Measurements from ENCODE around the gene MYCBP. TPM values are rescaled to one million over a fixed set of nuclear protein-coding genes. Genes with fewer than 3 reads are reported as not detected.

The MYCBP gene
- total RNA-seq, 1 experiment from 2014 or later, result 33.1 TPM

DNA sequence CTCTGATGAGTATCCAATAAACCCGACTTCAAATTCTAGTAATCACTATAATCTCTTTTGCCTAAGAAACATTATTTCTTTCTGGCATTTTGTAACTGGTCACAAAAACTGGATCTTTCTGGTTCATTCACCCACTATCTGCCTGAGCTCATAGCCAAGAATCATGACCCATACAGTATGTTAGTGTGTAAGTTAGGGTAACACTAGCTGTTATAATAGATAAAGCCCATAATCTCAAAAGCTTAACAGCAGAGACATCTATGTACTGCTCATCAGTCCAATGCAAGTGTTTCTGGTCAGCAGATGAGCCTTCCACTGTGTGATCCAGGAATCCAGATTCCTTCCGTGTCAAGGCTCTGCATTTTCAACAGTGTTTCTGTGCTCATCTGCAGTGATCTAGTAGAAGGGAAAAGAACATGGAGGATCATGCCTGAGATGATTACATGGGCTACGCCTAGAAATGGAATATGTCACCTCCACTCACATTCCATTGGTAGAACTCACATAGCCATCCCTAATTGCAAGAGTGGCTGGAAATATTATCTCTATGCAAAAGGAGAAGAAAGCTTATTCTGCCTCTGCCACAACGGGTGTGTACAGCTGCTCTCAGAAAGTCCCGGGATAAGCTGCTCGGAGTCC is 41.3 kb downstream of the MYCBP start:
- H4K5ac ChIP-seq (ENCODE audit: insufficient read length, low read depth, low read length), result no peak overlapping the region
- Mint-ChIP-seq H3K4me1 (peaks cover 11 to 15% of the 10 kb centered on the region in 2 experiments), H3K4me3 (no peak overlapping the region), H3K9me3 (no peaks in the 10 kb centered on the region), H3K27me3 (ENCODE audit: low read depth) (peaks cover 6% of the 10 kb centered on the region), H3K27ac (no peak overlapping the region), H3K36me3 (ENCODE audit: insufficient read depth in 1 of 3, low read depth in 3 of 3) (no peaks in the 10 kb centered on the region)
- no peak overlapping the region for H2BK15ac ChIP-seq (ENCODE audit: low read depth, low read length)
- no peak overlapping the region for H2AK5ac ChIP-seq (ENCODE audit: insufficient read length, low read length)
- no peak for DNase-seq
- no peak overlapping the region for H2BK120ac ChIP-seq (ENCODE audit: low read depth, low read length, poor library complexity, severe bottlenecking)
- H2BK12ac ChIP-seq (ENCODE audit: insufficient read length, low read depth, low read length), result no peak overlapping the region
- H2BK5ac ChIP-seq (ENCODE audit: insufficient read length, low read length), result no peak overlapping the region
- H4K91ac ChIP-seq (ENCODE audit: insufficient read length, low read depth, low read length), result no peak overlapping the region
- H3K27ac ChIP-seq (ENCODE audit: insufficient read length, low read depth, low read length), result no peak overlapping the region
- no peak overlapping the region for H3K4me2 ChIP-seq (ENCODE audit: insufficient read depth, insufficient read length, low read length)
- H3K79me1 ChIP-seq (ENCODE audit: insufficient read depth, low read depth, low read length, poor library complexity, severe bottlenecking), result no peaks in the 10 kb centered on the region
- H4K8ac ChIP-seq (replicated peaks; ENCODE audit: insufficient read length, low read depth, low read length), result no peak overlapping the region
- no peak overlapping the region for H3K4ac ChIP-seq (ENCODE audit: low read depth, low read length)
- H2BK20ac ChIP-seq (ENCODE audit: low read depth, low read length, poor library complexity, severe bottlenecking), result no peak overlapping the region
- H3K23ac ChIP-seq (ENCODE audit: insufficient read length, low read depth, low read length), result no peak overlapping the region
- WGBS (ENCODE audit: extremely low coverage, insufficient read length, low lambda C conversion rate), result no CpG with 5 or more reads among the region's 6 CpGs
- no peak overlapping the region for H3K14ac ChIP-seq (ENCODE audit: insufficient read depth, low read length)
- H3K18ac ChIP-seq (ENCODE audit: insufficient read length, low read depth, low read length), result no peak overlapping the region
- H3K9ac ChIP-seq (ENCODE audit: extremely low read depth, insufficient read length, low read length), result no peak overlapping the region
- no peak overlapping the region for H3K56ac ChIP-seq (ENCODE audit: insufficient read length, low read depth, low read length)
- no peaks in the 10 kb centered on the region for H4K20me1 ChIP-seq (ENCODE audit: control insufficient read depth, insufficient read depth, insufficient read length)
- TF ChIP-seq, protein P1, sequence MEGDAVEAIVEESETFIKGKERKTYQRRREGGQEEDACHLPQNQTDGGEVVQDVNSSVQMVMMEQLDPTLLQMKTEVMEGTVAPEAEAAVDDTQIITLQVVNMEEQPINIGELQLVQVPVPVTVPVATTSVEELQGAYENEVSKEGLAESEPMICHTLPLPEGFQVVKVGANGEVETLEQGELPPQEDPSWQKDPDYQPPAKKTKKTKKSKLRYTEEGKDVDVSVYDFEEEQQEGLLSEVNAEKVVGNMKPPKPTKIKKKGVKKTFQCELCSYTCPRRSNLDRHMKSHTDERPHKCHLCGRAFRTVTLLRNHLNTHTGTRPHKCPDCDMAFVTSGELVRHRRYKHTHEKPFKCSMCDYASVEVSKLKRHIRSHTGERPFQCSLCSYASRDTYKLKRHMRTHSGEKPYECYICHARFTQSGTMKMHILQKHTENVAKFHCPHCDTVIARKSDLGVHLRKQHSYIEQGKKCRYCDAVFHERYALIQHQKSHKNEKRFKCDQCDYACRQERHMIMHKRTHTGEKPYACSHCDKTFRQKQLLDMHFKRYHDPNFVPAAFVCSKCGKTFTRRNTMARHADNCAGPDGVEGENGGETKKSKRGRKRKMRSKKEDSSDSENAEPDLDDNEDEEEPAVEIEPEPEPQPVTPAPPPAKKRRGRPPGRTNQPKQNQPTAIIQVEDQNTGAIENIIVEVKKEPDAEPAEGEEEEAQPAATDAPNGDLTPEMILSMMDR (conservative IDR thresholded peaks at IDR 0.05), result no peak
- H2AFZ ChIP-seq (ENCODE audit: low read length), result no peak overlapping the region
- no peak overlapping the region for H3T11ph ChIP-seq (ENCODE audit: low read length)
- H3K27me3 ChIP-seq (ENCODE audit: insufficient read depth, low read length), result no peaks in the 10 kb centered on the region
- no peaks in the 10 kb centered on the region for H3K79me2 ChIP-seq (ENCODE audit: insufficient read depth, low read length)
- H3K23me2 ChIP-seq (ENCODE audit: insufficient read length, low read depth, low read length, poor library complexity, severe bottlenecking), result no peaks in the 10 kb centered on the region
- no peaks in the 10 kb centered on the region for H3K9me3 ChIP-seq (ENCODE audit: control insufficient read depth, low read depth, low read length)
- H3K4me1 ChIP-seq (ENCODE audit: insufficient read depth, low read length), result no peaks in the 10 kb centered on the region; the same call in 1 of the 2 replicates
